NCI-H2107 treated with DMSO at 0.1 percent for 48 hours (cell line): ENCODE data around the gene SMURF1.

ENCODE experiments used
- DNase-seq: peaks from one replicate; lab custom pipeline; 2025; ENCODE audit not compliant: unreplicated experiment; lab: John Stamatoyannopoulos, UW

The SMURF1 gene

DNA sequence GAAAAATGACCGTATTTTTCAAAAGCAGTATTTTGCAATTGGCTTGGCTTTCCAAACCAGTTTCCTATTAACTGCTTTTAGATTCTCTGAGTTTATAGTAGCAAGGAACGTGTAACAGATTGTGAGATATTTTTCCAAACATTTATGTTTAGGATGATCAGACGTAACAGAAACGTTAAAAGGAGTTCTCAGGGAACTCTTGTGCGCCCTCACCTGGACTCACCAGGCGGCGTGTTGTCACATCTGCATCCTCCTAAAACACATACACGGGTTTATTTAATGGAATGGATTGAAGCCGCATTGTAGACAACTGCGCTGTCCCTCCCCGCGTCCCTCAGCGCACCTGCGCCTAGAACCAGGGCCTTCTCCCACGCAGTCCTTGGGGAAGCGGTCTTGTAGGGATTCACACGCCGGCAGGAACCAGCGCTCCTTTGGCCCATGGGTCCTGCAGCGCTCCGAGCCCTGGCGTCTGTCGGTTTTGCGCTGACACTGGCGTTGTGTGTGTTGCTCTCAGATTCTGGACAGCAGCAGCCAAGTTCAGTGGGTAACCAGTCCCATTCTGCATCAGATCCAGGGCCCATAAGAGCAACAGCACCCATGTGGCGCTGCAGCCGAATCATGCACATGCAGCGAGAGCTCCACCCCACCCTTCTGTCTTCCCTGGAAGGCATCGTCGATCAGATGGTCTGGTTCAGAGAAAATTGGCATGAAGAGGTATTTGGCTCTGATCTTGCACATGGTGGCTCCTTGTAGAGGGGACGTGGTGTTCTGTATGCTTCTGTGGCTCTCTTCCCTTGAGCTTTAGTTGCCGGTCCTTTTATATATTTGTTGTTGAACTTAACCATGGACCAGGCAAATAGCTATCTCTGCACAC is 150.6 kb downstream of the SMURF1 start:
- DNase-seq: no peak

DNA sequence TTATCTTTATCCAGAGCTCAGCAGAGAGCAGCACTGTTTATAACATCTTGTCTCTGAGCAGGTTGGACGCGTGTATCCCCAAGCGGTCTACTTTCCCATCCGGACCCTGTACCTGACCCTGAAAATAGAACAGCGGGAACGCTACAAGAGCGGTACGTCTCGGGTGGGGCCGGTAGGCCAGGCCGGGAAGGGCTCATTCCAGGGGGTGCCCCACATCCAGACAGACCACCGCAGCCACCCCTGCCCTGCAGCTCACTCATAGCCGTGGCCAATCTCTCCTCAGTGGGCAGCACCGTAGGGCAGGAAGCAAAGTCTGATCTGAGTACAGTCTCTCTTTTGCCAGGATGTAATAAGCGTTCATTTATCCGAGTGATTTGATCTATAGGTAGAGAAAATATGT is 151.8 kb downstream of the SMURF1 start:
- no peak for DNase-seq

DNA sequence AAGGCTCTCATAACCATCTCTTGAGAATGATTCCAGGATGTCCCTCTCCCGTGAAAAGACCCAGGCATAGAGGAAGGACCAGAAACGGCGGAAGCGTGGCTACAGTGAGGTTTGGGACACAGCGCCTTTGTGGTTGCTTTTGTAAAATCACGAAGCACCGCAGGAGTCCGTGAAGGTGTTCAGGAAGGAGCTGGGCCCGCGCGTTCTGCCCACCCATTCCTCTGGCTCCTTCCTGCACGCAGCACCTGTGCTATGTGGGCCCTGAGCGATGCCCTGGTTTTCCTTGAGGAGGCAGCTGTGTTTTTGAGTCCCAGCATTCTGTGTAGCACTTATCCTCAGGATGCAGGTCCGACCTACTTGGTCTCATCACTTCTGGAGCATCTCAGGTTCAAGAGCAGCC is 152.8 kb downstream of the SMURF1 start:
- no peak for DNase-seq

DNA sequence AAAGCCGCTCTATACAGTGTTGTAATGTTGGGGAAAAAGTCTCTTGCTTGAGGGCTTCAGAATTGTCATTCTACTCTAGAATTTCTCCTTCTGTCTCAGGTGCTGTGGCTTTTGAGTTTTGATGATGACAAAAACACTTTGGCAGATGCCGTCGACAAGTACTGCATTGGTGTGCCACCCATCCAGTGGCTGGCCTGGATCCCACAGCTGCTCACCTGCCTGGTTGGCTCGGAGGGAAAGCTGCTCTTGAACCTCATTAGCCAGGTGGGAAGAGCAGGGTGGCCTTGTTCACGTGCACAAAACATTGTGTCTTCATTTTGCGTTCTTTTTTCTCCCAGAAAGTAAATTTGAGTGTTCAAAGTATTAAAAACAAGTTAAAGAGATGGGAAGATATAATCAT is 153.6 kb downstream of the SMURF1 start:
- DNase-seq: peak; percentile 71

DNA sequence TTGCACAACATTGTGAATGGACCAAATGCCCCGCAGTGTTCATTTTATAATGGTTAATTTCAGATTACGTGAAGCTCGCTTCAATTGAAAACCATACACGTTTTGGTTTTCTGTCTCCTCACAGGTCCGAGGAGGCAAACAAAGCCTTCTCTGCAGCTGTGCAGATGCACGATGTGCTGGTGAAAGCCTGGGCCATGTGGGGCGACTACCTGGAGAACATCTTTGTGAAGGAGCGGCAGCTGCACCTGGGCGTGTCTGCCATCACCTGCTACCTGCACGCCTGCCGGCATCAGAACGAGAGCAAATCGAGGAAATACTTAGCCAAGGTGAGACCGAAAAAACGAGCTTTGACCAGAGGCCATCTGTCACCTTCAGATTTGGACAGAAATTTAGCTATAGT is 155.3 kb downstream of the SMURF1 start:
- no peak for DNase-seq

DNA sequence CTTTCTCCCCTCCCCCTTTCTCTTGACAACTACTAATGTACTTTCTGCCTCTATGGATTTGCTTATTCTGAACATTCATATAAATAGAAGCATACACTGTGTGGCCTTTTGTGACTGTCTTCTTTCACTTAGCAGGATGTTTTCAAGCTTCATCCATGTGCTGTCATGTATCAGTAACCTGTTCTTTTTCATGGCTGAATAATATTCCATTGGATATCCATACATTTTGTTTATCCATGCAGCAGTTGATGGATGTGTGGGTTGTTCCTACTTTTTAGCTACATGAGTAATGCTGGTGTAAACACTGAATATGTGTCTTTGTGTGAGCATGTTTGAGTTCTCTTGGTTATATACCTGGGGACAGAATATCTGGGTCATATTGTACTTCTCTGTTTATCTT is 158.0 kb downstream of the SMURF1 start:
- no peak for DNase-seq

DNA sequence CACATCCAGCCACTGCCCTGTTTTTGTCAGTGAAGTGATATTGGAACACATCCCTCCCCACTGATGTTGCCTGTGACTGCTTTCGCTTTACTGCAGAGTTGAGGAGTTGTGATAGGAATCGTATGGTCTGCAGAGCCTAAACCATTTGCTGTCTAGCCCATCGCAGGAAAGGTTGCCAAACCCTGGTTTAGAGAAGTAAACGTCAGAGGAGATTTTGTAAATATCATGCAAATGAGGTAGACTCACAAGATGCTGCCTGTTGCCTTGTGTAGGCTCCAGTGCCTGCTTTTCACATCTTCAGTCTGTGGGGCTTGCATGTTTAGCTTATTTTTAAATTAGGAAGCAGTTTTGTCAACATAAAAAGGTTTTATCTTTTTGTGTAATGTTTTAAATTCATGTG is 158.5 kb downstream of the SMURF1 start:
- DNase-seq: no peak

DNA sequence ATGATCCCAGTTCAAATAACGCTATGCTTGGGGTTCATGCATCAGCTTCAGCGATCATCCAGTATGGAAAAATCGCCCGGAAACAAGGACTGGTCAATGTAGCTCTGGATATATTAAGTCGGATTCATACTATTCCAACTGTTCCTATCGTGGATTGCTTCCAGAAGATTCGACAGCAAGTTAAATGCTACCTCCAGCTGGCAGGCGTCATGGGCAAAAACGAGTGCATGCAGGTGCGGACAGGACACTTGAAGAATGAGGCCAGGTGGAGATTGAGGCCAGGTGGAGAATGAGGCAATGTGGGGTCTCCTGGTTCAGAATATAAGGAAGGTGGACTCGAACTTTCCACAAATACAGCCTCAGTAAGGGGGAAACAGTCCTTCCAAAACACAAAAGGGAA is 159.8 kb downstream of the SMURF1 start:
- no peak for DNase-seq

DNA sequence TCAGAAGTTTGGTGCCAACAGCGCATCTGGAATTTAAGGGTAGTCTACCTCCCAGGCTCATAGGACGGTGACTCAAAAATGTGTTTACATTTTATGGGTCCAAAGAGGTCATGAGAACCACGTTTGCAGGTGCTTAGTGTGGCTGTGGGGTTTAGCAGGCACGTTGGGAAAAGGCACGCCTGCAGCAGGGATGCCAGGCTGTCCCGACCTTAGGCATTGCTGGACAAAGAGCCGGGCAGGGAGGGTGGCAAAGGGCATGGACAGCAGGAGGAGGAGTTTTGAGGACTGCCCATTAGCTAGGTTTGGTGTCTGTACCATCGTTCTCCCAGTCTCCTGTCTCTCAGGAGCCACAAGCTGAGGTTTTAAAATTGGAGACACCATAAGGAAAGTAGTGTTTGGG is 161.2 kb downstream of the SMURF1 start:
- DNase-seq: no peak

DNA sequence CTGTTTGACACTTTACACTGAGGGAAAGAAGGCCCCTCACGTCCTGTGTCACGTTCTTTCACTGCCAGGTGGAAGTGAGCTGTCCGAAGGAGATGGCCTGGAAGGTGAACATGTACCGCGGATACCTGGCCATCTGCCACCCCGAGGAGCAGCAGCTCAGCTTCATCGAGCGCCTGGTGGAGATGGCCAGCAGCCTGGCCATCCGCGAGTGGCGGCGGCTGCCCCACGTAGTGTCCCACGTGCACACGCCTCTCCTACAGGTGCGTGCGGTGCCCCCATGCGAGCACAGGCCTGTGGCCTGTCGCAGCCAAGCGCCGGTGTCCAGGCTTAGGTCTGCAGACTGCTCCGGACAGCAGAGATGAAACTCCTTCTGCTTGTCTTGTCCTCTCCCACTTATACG is 162.2 kb downstream of the SMURF1 start:
- no peak for DNase-seq

DNA sequence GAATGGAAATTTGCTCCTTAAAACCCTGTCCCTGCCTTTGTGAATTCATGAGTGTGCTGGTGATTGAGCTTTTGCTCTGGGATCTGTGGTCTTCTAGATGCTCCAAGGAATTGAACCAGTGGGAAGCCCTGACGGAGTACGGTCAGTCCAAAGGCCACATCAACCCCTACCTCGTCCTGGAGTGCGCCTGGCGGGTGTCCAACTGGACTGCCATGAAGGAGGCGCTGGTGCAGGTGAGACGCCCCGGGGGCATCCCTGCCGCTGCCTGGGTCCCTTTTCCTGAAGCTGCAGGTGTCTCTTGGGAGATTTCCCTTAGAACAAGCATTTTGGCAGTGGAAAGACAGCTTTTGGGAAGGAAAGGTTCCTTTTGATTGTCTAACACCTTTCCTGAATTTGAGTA is 165.2 kb downstream of the SMURF1 start:
- DNase-seq: no peak
